Effector memory CD4-positive, alpha-beta T cell (primary cell): ENCODE data around the gene RNF31.
"Not testable (repeated sequence)": the region's sequence is repeated elsewhere in the genome, so short reads cannot be mapped to it uniquely, and the experiment has no call there.

Source experiments
- DNase-seq, 3 donors: peaks; one replicate each; pipeline ENCODE4 v3.0.0-alpha.2; 2020
- H3K27ac ChIP-seq: 2 replicates; pipeline ENCODE4 v1.7.0; 2013; ENCODE audit warnings: mild to moderate bottlenecking, low read length, moderate library complexity; ENCODE audit not compliant: insufficient read depth, poor library complexity, severe bottlenecking
- H3K27me3 ChIP-seq: replicated peaks from 2 replicates; pipeline ENCODE4 v1.7.0; 2013; ENCODE audit warnings: mild to moderate bottlenecking, low read length; ENCODE audit not compliant: insufficient read depth, control insufficient read depth, poor library complexity, severe bottlenecking
- H3K36me3 ChIP-seq: 2 replicates; pipeline ENCODE4 v1.7.0; 2013; ENCODE audit warnings: mild to moderate bottlenecking, low read length, moderate library complexity; ENCODE audit not compliant: control insufficient read depth, insufficient read depth
- H3K4me1 ChIP-seq: 2 replicates; pipeline ENCODE4 v1.7.0; 2013; ENCODE audit warnings: low read length, mild to moderate bottlenecking; ENCODE audit not compliant: control insufficient read depth, insufficient read depth, poor library complexity, severe bottlenecking
- H3K4me3 ChIP-seq: 2 replicates; pipeline ENCODE4 v1.7.0; 2013; ENCODE audit warnings: low read length, low read depth, mild to moderate bottlenecking; ENCODE audit not compliant: insufficient read depth, poor library complexity, severe bottlenecking
- H3K9me3 ChIP-seq: 2 replicates; pipeline ENCODE4 v1.7.0; 2013; ENCODE audit warnings: mild to moderate bottlenecking, low read length, moderate library complexity; ENCODE audit not compliant: control insufficient read depth

Gene RNF31

DNA sequence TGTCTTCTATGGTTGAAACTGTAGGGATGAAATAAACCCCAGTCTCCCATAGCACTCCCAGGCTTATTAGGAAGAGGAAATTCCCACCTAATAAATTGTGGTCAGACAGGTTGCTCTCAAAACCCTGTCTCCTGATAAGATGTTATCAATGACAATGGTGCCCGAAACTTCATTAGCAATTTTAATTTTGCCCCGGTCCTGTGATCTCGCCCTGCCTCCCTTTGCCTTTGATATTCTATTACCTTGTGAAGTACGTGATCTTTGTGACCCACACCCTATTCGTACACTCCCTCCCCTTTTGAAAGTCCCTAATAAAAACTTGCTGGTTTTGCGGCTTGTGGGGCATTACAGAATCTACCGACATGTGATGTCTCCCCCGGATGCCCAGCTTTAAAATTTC, 55.2 kb downstream of the RNF31 start:
- DNase-seq, H3K27me3 ChIP-seq, H3K4me1 ChIP-seq, H3K4me3 ChIP-seq, H3K27ac ChIP-seq, H3K9me3 ChIP-seq: not testable (repeated sequence)
- peaks cover 22% of the 10 kb centered on the region for H3K36me3 ChIP-seq

DNA sequence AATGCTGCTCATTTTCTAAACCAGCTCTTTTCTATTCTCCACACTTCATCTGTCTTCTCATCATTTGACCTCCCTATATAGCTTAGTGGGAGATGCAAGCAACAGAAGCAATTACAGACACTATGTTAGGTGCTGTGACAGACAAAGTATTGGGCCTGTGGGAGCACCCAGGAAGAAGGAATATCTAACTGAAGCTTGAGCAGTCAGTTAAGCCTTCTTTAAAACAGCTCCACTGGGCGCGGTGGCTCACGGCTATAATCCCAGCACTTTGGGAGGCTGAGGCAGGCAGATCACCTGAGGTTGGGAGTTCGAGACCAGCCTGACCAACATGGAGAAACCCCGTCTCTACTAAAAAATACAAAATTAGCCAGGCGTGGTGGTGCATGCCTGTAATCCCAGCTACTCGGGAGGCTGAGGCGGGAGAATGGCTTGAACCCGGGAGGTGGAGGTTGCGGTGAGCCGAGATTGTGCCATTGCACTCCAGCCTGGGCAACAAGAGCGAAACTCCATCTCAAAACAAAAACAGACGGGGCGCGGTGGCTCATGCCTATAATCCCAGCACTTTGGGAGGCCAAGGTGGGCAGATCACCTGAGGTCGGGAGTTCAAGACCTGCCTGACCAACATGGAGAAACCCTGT, 56.1 kb downstream of the RNF31 start:
- H3K27ac ChIP-seq, H3K4me1 ChIP-seq, H3K4me3 ChIP-seq, H3K27me3 ChIP-seq, H3K9me3 ChIP-seq, DNase-seq: not testable (repeated sequence)
- peaks cover 28% of the 10 kb centered on the region for H3K36me3 ChIP-seq

DNA sequence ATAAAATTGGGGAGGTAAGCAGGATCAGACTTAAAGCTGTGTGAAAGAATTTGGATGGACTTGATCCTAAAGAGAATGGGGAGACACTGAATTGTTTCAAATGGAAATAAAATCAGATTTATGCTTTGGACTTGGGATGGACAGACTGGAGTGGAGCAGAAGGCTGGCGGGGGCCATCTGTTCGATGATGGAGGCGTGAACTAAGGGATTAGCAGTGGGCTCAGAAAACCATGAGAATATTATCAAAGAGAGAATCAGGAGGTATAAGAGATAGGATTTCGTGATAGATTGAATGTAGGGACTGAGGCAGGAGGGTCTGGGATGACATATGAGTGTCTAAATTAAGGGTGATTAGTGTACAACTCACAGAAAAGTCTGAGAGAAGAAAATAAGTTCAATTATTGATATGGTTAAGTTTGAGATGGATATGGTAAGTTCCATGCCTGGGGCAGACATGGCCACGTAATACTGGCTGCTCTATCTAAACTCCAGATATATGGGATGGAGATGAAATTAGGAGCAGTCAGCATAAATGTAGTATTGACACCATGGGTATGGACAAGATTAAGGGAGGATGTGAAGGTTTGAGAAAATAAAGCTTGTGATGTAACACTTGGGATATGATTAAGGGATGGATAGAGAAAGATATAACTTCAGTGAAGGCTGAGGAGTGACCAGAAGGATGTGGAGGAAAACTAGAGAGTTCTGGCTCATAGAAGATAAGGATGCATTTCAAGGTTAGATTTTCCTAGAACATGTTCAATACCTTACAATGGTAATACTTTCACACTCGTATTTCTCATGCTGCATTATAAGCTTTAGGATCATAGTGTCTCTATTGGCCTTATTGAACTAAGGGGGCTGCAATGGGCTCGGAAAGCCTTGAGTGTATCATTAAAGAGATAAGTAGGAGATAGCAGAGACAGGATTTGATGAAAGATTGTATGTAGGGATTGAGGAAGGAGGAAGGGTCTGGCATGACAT, 57.2 kb downstream of the RNF31 start:
- H3K4me1 ChIP-seq, result no peaks in the 10 kb centered on the region
- H3K36me3 ChIP-seq, result peaks cover 36% of the 10 kb centered on the region
- no peak overlapping the region for H3K27ac ChIP-seq
- H3K27me3 ChIP-seq, result no peaks in the 10 kb centered on the region
- no peak for DNase-seq
- no peaks in the 10 kb centered on the region for H3K9me3 ChIP-seq
- H3K4me3 ChIP-seq, result no peak overlapping the region

DNA sequence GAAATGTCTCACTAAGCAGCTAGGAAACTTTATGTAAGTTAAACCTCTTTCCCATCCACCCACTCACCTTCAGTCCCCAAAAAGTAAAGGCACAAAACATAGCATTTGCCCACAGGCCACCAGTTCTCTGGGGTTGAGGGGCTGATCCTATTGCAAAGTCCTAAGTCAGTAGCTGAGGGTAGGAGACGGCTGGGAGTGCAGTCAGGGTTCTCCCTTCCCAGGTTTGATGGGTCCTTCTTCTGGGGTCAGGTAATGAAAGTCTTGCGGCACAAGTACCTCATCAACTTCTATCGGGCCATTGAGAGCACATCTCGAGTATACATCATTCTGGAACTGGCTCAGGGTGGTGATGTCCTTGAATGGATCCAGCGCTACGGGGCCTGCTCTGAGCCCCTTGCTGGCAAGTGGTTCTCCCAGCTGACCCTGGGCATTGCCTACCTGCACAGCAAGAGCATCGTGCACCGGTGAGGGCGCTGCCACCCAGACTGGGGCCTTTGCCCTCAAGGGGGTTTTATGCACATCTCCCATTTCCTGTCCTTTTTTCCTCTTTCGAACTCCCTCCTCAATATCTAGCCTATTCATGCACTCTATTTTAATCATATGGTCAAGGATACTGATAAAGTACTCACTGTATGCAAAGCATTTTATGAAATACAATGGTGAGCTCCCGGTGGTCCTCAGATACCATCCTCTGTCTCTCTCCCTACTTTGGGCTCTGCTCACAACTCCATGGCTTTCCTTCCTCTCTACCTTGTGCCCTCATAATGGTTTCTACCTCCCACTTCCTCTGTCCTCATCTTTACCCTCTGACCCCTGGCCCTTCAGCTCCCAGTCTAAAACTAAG, 59.2 kb downstream of the RNF31 start:
- DNase-seq, result no peak
- no peaks in the 10 kb centered on the region for H3K9me3 ChIP-seq
- H3K4me1 ChIP-seq, result no peaks in the 10 kb centered on the region
- peaks cover 53% of the 10 kb centered on the region for H3K36me3 ChIP-seq
- H3K27me3 ChIP-seq, result no peaks in the 10 kb centered on the region
- H3K4me3 ChIP-seq, result no peak overlapping the region
- H3K27ac ChIP-seq, result no peak overlapping the region

DNA sequence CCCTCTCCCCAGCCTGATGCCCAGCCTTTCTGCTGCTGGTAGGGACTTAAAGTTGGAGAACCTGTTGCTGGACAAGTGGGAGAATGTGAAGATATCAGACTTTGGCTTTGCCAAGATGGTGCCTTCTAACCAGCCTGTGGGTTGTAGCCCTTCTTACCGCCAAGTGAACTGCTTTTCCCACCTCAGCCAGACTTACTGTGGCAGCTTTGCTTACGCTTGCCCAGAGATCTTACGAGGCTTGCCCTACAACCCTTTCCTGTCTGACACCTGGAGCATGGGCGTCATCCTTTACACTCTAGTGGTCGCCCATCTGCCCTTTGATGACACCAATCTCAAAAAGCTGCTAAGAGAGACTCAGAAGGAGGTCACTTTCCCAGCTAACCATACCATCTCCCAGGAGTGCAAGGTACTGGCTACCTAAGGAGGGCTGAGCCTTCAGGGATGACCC, 59.8 kb downstream of the RNF31 start:
- DNase-seq, result no peak
- H3K27me3 ChIP-seq, result no peaks in the 10 kb centered on the region
- no peaks in the 10 kb centered on the region for H3K4me1 ChIP-seq
- peaks cover 54% of the 10 kb centered on the region for H3K36me3 ChIP-seq
- H3K4me3 ChIP-seq, result no peak overlapping the region
- no peak overlapping the region for H3K27ac ChIP-seq
- no peaks in the 10 kb centered on the region for H3K9me3 ChIP-seq

DNA sequence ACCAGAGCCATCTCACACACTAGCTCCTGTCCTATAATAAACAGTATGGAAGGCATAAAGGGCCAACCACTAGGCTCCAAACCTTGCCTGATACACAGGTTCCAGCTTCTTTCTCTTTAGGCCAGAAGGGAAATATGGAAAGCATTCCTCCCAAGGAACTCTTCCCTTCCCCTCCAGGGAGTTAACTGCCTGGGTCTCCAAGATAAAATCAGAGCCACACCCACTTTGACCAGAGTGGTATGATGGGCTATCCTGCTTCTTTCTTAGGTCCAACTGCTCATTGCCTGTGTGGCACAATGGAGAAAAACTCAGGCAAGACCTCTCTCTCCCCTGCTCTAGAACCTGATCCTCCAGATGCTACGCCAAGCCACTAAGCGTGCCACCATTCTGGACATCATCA, 60.3 kb downstream of the RNF31 start:
- Histone ChIP-seq H3K36me3 (peaks cover 54% of the 10 kb centered on the region), H3K4me3 (no peak overlapping the region), H3K4me1 (no peaks in the 10 kb centered on the region), H3K27me3 (no peaks in the 10 kb centered on the region), H3K9me3 (no peaks in the 10 kb centered on the region), H3K27ac (no peak overlapping the region)
- DNase-seq, result no peak
